ENCODE measurements around the gene PCDH9.

DNA sequence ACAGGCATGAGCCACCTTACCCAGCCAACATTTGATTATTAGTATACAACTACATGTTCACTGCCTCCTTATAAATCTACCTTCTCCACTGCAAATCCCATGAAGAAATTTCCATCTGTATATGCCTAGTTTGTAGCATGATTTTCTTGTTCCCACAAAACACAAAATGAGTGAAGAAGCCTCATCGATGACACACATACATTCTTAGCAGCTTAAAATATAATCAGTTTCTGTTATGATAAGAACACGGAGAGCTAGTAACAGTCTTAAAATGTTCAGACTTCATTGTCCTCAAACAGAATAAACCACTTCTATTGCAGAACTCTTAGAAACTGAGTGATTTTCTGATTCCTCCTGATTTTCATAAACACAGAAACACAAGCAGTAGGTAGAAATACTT, 740.5 kb downstream of the PCDH9 start:
- TF ChIP-seq GATA2 (CRISPR knock-in tag; IDR thresholded peaks at IDR 0.05): no peak
- TF ChIP-seq RXRA (IDR thresholded peaks at IDR 0.05; ENCODE audit: borderline replicate concordance, low read depth): no peak
- TF ChIP-seq CTCF (IDR thresholded peaks at IDR 0.05): no peak

Measured in SK-N-SH (cell line).